SHP77 treated with DMSO at 0.1 percent for 48 hours (cell line): ENCODE results near the gene MGP.

ENCODE experiments used
- DNase-seq: peaks from one replicate; lab custom pipeline; 2025; lab: John Stamatoyannopoulos, UW

MGP gene

GRCh38 chr12:14854586-14855183 is 31.0 kb downstream of the MGP start:
- no peak for DNase-seq

- no peak for DNase-seq
These were observed 31.7 kb downstream of the MGP start for GRCh38 chr12:14853961-14854360.

- no peak for DNase-seq
These were observed 32.8 kb downstream of the MGP start for GRCh38 chr12:14852880-14853279.

- no peak for DNase-seq
These were observed 34.6 kb downstream of the MGP start for GRCh38 chr12:14850929-14851663.

- no peak for DNase-seq
These were observed 36.0 kb downstream of the MGP start for GRCh38 chr12:14849661-14850060.

- DNase-seq, result no peak
These were observed 38.6 kb downstream of the MGP start for GRCh38 chr12:14846876-14847580.

GRCh38 chr12:14846042-14846587 is 39.5 kb downstream of the MGP start:
- DNase-seq, result no peak

- no peak for DNase-seq
These were observed 40.3 kb downstream of the MGP start for GRCh38 chr12:14845350-14845750.

GRCh38 chr12:14844401-14844800 is 41.3 kb downstream of the MGP start:
- DNase-seq, result no peak

GRCh38 chr12:14843425-14843887 is 42.2 kb downstream of the MGP start, which contains the start of gene ART4:
TSS of gene ART4 (minus strand) at chr12:14843526. CDS start at chr12:14843113, 413 bp downstream.
- no peak for DNase-seq

- no peak for DNase-seq
These were observed 43.3 kb downstream of the MGP start for GRCh38 chr12:14842315-14842714.

GRCh38 chr12:14841761-14842160 is 43.9 kb downstream of the MGP start:
- DNase-seq, result no peak

GRCh38 chr12:14840616-14841015 is 45.0 kb downstream of the MGP start:
- no peak for DNase-seq

- no peak for DNase-seq
These were observed 46.4 kb downstream of the MGP start for GRCh38 chr12:14839262-14839661.

- no peak for DNase-seq
These were observed 49.1 kb downstream of the MGP start for GRCh38 chr12:14836336-14837210.

GRCh38 chr12:14834509-14834908 is 51.1 kb downstream of the MGP start:
- no peak for DNase-seq

GRCh38 chr12:14833952-14834351 is 51.7 kb downstream of the MGP start:
- DNase-seq, result no peak

- no peak for DNase-seq
These were observed 52.3 kb downstream of the MGP start for GRCh38 chr12:14833336-14833735.
